Jurkat, Clone E6-1 (cell line): ENCODE measurements around the gene ZNF700.
A peak's percentile ranks its signal among the peaks of the same experiment; 100 is the strongest.
"Not testable (repeated sequence)": the region's sequence is repeated elsewhere in the genome, so short reads cannot be mapped to it uniquely, and the experiment has no call there.

Experiments used
- DNase-seq: peaks from one replicate; pipeline ENCODE4 v3.0.0-alpha.2; 2011; ENCODE audit warnings: low read depth, low spot score
- H3K4me3 ChIP-seq: 2 replicates; pipeline ENCODE4 v1.5.1; 2011; ENCODE audit warnings: mild to moderate bottlenecking, low read length, control low read depth, moderate library complexity

The ZNF700 gene

DNA sequence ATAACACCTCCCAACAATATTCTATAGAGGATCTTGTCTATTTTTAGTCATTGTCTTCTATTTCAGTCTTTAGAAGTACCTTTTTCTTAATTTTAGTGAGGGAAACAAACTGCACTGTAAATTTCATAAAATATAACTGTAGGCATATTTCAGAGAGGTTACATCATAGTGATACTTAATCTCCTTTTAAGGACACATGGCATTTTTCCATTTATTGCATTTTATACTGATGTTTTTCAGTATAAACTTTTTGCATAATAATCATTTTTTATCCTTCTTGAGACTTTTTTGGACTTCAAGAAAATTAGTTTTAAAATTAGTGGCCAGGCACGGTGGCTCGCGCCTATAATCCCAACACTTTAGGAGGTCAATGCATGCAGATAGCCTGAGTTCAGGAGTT, 6.6 kb downstream of the ZNF700 start:
- no peak for DNase-seq
- H3K4me3 ChIP-seq: no peak overlapping the region

DNA sequence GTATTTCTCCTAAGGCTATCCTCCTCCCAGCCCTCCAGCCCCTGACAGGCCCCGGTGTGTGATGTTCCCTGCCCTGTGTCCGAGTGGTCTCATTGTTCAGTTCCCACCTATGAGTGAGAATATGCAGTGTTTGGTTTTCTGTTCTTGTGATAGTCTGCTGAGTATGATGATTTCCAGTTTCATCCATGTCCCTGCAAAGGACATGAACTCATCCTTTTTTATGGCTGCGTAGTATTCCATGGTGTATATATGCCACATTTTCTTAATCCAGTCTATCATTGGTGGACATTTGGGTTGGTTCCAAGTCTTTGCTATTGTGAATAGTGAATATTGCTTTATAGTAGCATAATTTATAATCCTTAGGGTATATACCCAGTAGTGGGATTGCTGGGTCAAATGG, 10.9 kb downstream of the ZNF700 start:
- H3K4me3 ChIP-seq, DNase-seq: not testable (repeated sequence)

- H3K4me3 ChIP-seq, DNase-seq: not testable (repeated sequence)
Measured at GRCh38 chr19:11938383-11938782, 13.5 kb downstream of the ZNF700 start.

DNA sequence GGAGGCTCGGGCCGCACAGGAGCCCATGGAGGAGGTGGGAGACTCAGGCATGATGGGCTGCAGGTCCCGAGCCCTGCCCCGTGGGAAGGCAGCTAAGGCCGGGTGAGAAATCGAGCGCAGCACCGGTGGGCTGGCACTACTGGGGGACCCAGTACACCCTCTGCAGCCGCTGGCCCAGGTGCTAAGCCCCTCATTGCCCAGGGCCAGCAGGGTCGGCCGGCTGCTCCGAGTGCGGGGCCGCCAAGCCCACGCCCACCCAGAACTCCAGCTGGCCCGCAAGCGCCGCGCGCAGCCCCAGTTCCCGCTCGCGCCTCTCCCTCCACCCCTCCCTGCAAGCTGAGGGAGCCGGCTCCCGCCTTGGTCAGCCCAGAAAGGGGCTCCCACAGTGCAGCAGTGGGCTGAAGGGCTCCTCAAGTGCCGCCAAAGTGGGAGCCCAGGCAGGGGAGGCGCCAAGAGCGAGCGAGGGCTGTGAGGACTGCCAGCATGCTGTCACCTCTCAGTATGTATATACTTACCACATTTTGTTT, 16.5 kb downstream of the ZNF700 start:
- not testable (repeated sequence) for DNase-seq, H3K4me3 ChIP-seq

DNA sequence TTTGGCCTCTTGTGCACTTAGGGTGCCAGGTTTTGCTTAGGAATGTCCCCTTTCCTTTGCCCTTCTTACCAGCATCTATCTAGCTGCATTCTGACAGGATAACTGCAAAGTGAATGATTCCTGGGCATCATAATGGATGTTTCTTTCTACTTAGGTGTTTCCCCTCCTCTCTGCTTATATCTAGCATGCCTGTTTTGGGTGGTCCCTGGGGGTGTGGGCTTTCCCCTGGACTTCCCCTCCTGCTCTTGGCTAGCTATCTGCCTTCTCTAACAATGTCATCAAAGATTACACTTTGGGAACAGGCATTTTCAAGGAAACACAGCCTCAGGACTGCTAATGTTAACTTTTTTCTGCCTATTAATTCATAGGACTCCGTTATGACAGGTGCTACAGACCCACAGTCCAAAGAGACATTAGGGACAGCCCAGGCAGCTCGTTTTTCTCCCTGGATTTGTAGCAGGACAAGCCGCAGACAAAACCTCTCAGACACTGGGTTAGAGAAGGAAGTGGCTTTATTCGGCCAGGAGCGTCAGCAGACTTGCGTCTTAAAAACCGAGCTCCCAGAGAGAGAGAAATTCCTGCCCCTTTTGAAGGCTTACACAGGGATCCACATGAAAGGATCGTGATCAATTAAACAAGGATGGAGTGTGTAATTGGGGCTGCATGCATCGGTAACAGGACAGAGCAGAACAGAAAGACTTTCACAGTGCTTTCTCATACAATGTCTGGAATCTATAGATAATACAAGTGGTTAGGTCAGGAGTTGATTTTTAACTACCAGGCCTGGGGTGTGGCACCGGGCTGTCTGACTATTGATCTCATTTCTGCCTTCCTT, 17.3 kb downstream of the ZNF700 start:
- DNase-seq: no peak
- no peak overlapping the region for H3K4me3 ChIP-seq

- DNase-seq: no peak
Measured at GRCh38 chr19:11942843-11943108, 17.9 kb downstream of the ZNF700 start.

DNA sequence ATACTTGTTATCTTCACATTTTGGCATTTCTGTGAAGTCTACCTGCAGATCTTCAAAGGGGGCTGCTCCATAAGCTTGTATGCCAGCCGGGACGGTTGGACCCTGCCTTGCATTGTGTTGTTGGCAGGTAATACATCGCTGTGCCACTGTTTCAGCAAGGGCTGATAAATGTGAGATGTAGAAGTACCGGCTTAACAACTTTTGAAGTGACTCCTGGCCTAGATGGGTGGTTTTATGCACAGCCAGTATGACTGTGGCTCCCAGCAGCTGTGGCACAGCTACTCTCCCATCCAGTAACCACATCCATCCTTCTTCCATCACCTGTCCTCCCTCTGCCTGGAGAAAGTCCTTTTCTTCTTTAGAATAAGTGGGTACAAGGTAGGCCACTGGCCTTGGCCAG, 19.7 kb downstream of the ZNF700 start:
- H3K4me3 ChIP-seq: no peak overlapping the region
- DNase-seq: no peak

More at GRCh38 chr19:11942843-11943108, 17.9 kb downstream of the ZNF700 start:
- no peak overlapping the region for H3K4me3 ChIP-seq

- no peak overlapping the region for H3K4me3 ChIP-seq
- no peak for DNase-seq
Measured at GRCh38 chr19:11948646-11949045, 23.7 kb downstream of the ZNF700 start.

GRCh38 chr19:11949201-11949600, 24.3 kb downstream of the ZNF700 start:
- DNase-seq: no peak
- H3K4me3 ChIP-seq: no peak overlapping the region

- not testable (repeated sequence) for H3K4me3 ChIP-seq, DNase-seq
Measured at GRCh38 chr19:11949614-11950080, 24.7 kb downstream of the ZNF700 start.

GRCh38 chr19:11950312-11950711, 25.4 kb downstream of the ZNF700 start:
- DNase-seq: no peak
- no peak overlapping the region for H3K4me3 ChIP-seq

- DNase-seq: peak; percentile 59
Measured at GRCh38 chr19:11963566-11964355, 38.9 kb downstream of the ZNF700 start.

DNA sequence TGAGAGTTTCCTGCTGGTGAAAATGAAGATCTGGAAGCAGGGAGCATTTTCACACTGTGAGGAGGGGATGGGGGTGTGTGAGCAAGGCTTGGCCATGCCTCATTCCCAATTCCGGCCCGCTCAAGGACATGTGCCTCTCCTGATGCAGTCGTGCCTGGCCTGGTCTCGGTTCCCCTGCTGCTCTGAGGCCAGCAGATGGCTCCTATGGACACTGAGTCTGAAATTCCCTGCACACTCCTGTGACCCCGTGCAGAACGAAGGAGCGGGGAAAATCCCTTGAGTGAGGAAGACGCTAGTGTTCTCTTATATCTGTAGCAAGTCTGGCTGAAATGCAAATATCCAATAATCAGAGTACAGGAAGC, 39.6 kb downstream of the ZNF700 start:
- H3K4me3 ChIP-seq: peak overlapping the region; percentile 61
- no peak for DNase-seq

More at GRCh38 chr19:11963566-11964355, 38.9 kb downstream of the ZNF700 start:
- peak overlapping the region; percentile 61 for H3K4me3 ChIP-seq

DNA sequence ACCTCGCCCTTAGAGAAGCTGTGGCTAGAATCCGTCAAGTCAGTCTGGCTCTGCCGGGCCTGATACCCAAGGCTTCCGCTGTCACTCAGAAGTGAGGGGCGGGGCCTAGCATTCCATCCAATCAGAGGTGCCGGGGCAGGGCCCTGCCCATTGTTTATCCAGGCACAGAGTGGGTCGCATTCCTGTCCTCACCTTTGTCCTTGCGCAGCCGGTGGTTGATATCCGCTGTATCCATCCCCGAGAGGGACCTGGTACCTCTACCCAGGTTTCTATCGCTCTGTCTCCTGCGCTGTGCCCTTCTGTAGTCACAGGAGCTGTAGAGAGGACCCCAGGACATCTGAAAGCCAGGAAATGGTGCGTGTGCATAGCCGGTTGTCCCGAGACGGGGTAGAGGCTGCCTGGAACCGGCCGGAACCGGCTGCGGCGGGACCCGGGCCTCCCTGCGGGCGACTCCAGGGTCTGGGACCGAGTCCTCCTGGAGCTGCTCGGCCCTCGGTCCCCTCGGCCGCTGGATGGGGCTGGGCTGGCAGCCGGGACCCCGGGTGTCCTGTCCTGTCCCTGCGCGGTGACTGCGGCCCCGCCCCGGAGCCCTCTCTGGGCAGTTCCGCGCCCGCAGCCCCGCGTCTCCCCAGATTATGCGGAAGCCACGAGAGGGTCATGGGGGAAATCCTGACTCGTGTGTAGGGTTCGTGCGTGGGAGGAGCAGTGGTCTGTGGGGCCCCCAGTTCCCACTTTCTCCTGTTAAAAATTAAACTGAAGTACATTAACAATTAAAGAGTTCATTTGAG, 40.1 kb downstream of the ZNF700 start, which contains the start of gene ZNF763:
Gene ZNF763, plus strand, starts transcription at position 183 of the 788 bp plus-strand sequence. Its CDS starts 169 bp downstream, at position 352.
- H3K4me3 ChIP-seq: peak within 1 kb of the TSS; percentile 61

DNA sequence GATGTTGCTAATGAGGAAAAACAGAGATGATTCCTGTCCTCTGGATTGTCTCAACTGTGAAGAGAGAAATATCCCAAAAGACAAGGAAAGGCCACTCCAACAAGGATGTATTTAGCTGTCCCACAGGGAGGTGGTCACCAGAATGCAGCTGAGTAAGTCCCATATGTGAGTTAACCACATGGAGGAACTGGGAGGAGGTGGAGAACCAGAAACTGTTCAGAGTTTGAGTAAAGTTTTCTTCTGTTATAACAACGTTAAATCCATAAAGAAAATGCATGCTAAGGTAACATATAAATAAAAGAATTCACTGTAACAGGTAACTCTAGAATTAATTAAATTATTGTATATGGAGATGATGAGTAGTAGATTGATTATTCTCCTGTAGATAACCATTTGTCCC, 45.3 kb downstream of the ZNF700 start:
- DNase-seq: no peak
- no peak overlapping the region for H3K4me3 ChIP-seq

More for the DNA sequence above, 40.1 kb downstream of the ZNF700 start, which contains the start of gene ZNF763:
- peak; percentile 76 for DNase-seq

DNA sequence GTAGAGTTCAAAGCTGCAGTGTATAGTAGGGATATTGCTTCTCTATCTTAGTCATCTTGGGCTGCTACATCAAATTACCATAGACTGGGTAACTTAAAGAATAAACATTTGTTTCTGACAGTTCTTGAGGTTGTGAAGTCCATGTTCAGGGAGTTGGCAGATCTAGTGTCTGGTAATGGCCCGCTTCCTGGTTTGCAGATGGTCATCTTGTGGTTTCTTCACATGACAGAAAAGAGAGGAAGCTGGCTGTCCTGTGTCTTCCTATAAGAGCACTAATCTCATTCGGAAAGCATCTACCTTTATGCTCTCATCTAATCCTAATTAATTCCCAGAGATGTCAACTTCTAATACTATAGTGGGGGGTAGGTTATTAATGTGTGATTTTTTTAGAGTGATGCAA, 46.1 kb downstream of the ZNF700 start:
- H3K4me3 ChIP-seq: no peak overlapping the region
- DNase-seq: no peak

DNA sequence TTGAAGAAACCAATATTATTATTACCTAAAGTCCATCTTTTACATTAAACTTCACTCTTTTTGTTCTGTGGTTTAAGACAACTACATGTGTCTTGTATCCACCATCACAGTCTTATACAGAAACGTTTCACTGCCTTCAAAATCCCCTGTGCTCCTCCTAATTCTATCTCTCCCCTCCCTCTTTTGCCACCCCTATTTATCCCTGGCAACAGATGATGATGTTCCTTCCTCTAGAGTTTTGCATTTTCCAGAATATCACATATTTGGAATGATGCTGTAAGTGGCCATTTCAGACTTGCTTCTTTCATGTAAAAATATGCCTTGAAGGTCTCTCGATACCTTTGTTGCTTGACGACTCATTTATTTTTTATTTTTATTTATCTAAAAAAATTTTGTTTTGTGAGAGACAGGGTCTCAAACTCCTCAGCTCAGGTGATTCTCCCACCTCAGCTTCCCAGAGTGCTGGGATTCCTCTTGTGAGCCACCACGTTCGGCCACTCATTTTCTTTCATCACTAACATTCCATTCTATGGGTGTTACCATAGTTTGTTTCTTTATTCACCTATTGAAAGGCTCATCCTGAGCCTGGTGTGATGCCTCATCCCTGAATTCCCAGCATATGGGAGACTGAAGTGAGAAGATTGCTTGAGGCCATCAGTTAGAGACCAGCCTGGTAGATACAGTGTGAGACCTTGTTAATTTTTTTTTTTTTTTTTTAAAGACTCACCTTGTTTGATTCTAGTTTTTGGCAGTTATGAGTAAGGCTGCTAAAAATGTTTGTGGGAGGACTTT, 48.3 kb downstream of the ZNF700 start:
- no peak for DNase-seq
- H3K4me3 ChIP-seq: no peak overlapping the region

DNA sequence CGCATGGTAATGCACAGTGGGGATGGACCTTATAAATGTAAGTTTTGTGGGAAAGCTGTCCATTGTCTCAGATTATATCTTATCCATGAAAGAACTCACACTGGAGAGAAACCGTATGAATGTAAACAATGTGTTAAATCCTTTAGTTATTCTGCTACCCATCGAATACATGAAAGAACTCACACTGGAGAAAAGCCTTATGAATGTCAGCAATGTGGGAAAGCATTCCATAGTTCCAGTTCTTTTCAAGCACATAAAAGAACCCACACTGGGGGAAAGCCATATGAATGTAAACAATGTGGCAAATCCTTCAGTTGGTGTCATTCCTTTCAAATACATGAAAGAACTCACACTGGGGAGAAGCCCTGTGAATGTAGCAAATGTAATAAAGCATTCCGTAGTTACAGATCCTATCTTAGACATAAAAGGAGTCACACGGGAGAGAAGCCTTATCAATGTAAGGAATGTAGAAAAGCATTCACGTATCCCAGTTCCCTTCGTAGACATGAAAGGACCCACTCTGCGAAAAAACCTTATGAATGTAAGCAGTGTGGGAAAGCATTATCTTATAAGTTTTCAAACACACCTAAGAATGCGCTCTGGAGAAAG, 53.7 kb downstream of the ZNF700 start:
- no peak for DNase-seq

More for the DNA sequence above, 53.7 kb downstream of the ZNF700 start:
- H3K4me3 ChIP-seq: no peak overlapping the region
